GM12865 (cell line): Measurements from ENCODE around the gene PRG2.

Experiments used
- DNase-seq: peaks from one replicate; pipeline ENCODE4 v3.0.0; 2010; ENCODE audit warnings: low read depth
- H3K4me3 ChIP-seq: 2 replicates; pipeline ENCODE4 v1.5.1; 2011; ENCODE audit warnings: mild to moderate bottlenecking, low read depth, low read length, control low read depth
- CTCF ChIP-seq: IDR thresholded peaks from 2 replicates; pipeline ENCODE4 v1.5.1; 2011; ENCODE audit warnings: low read length, control low read depth, low read depth, inconsistent platforms; ENCODE audit not compliant: insufficient read depth; ENCODE audit errors: missing control alignments

The PRG2 gene

GRCh38 chr11:57421066-57421465 lies 30.6 kb upstream of the PRG2 start:
- DNase-seq = no peak
- H3K4me3 ChIP-seq = no peak overlapping the region
- no peak for TF ChIP-seq CTCF

- no peak for TF ChIP-seq CTCF
- DNase-seq = no peak
- H3K4me3 ChIP-seq = no peak overlapping the region
Measured at GRCh38 chr11:57419146-57419545, 28.7 kb upstream of the PRG2 start.

- TF ChIP-seq CTCF = no peak
- no peak for DNase-seq
- no peak overlapping the region for H3K4me3 ChIP-seq
Measured at GRCh38 chr11:57418131-57418530, 27.7 kb upstream of the PRG2 start.

GRCh38 chr11:57417056-57417455 lies 26.6 kb upstream of the PRG2 start:
- TF ChIP-seq CTCF = no peak
- H3K4me3 ChIP-seq = no peak overlapping the region
- no peak for DNase-seq

GRCh38 chr11:57416436-57416835 lies 26.0 kb upstream of the PRG2 start:
- TF ChIP-seq CTCF = no peak

GRCh38 chr11:57414612-57415212 lies 24.3 kb upstream of the PRG2 start:
- no peak overlapping the region for H3K4me3 ChIP-seq

More at GRCh38 chr11:57416436-57416835, 26.0 kb upstream of the PRG2 start:
- no peak for DNase-seq
- no peak overlapping the region for H3K4me3 ChIP-seq

More at GRCh38 chr11:57414612-57415212, 24.3 kb upstream of the PRG2 start:
- DNase-seq = no peak
- TF ChIP-seq CTCF = no peak
